ENCODE results near the gene CA4. TPM values are rescaled to one million over a fixed set of nuclear protein-coding genes. Genes with fewer than 3 reads are reported as not detected.

The CA4 gene
- total and polyA plus RNA-seq, 9 of the 15 experiments (the other 6 are each of a cell fraction or from before 2014, with no cell fraction given) = 0.13 TPM; not detected in 7

DNA sequence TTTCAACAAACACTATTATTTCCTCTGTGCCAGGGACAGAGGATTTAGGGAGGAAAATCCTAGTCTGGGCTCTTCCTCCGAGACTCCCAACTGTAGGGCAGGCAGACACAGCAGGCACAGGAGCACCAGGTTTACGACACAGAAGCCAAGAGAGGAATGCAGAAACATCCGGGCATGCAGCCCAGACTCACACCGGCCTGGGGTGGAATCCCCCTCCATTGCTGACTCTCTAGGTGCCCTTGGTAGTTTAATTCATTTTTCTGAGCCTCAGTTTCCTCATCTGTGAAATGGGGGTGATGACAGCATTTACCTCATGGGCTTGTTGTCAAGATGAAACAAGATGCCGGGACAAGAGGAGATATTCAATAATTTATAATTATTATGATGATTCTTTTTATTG, 14.9 kb downstream of the CA4 start (continued):
- TF ChIP-seq, protein P1, sequence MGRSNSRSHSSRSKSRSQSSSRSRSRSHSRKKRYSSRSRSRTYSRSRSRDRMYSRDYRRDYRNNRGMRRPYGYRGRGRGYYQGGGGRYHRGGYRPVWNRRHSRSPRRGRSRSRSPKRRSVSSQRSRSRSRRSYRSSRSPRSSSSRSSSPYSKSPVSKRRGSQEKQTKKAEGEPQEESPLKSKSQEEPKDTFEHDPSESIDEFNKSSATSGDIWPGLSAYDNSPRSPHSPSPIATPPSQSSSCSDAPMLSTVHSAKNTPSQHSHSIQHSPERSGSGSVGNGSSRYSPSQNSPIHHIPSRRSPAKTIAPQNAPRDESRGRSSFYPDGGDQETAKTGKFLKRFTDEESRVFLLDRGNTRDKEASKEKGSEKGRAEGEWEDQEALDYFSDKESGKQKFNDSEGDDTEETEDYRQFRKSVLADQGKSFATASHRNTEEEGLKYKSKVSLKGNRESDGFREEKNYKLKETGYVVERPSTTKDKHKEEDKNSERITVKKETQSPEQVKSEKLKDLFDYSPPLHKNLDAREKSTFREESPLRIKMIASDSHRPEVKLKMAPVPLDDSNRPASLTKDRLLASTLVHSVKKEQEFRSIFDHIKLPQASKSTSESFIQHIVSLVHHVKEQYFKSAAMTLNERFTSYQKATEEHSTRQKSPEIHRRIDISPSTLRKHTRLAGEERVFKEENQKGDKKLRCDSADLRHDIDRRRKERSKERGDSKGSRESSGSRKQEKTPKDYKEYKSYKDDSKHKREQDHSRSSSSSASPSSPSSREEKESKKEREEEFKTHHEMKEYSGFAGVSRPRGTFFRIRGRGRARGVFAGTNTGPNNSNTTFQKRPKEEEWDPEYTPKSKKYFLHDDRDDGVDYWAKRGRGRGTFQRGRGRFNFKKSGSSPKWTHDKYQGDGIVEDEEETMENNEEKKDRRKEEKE (IDR thresholded peaks at IDR 0.05; ENCODE audit: borderline replicate concordance in 1 of 2, control insufficient read depth in 1 of 2, low read depth in 2 of 2, low read length in 1 of 2) = no peak
- TF ChIP-seq NFIC (IDR thresholded peaks at IDR 0.05) (no peak), SMARCA5 (IDR thresholded peaks at IDR 0.05) (peak; percentile 43; the same call in 1 of the 2 replicates), GATA2 (CRISPR knock-in tag; IDR thresholded peaks at IDR 0.05) (no peak), KDM1A (IDR thresholded peaks at IDR 0.05) (peak; percentile 12 to 59; a peak in 2 of 4 replicates), RBM25 (IDR thresholded peaks at IDR 0.05; ENCODE audit: low read depth, low read length, severe bottlenecking) (peak; percentile 91), ZSCAN29 (IDR thresholded peaks at IDR 0.05) (no peak), BCOR (IDR thresholded peaks at IDR 0.05) (peak; percentile 71; the same call in 1 of the 2 replicates), KLF13 (tag; IDR thresholded peaks at IDR 0.05; ENCODE audit: borderline replicate concordance, low read depth) (no peak), HNRNPH1 (optimal IDR thresholded peaks at IDR 0.05; ENCODE audit: low read depth, low read length) (no peak), POLR2AphosphoS2 (IDR thresholded peaks at IDR 0.05; ENCODE audit: low read length) (no peak), RCOR1 (IDR thresholded peaks at IDR 0.05; ENCODE audit: borderline replicate concordance in 1 of 2, low read depth in 2 of 2, low read length in 2 of 2) (no peak)
- TF ChIP-seq, protein P2, sequence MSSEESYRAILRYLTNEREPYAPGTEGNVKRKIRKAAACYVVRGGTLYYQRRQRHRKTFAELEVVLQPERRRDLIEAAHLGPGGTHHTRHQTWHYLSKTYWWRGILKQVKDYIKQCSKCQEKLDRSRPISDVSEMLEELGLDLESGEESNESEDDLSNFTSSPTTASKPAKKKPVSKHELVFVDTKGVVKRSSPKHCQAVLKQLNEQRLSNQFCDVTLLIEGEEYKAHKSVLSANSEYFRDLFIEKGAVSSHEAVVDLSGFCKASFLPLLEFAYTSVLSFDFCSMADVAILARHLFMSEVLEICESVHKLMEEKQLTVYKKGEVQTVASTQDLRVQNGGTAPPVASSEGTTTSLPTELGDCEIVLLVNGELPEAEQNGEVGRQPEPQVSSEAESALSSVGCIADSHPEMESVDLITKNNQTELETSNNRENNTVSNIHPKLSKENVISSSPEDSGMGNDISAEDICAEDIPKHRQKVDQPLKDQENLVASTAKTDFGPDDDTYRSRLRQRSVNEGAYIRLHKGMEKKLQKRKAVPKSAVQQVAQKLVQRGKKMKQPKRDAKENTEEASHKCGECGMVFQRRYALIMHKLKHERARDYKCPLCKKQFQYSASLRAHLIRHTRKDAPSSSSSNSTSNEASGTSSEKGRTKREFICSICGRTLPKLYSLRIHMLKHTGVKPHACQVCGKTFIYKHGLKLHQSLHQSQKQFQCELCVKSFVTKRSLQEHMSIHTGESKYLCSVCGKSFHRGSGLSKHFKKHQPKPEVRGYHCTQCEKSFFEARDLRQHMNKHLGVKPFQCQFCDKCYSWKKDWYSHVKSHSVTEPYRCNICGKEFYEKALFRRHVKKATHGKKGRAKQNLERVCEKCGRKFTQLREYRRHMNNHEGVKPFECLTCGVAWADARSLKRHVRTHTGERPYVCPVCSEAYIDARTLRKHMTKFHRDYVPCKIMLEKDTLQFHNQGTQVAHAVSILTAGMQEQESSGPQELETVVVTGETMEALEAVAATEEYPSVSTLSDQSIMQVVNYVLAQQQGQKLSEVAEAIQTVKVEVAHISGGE (CRISPR knock-in tag; IDR thresholded peaks at IDR 0.05) = peak in 1 of 3 experiments; percentile 59; a peak in 1 of 6 replicates
